G401 (cell line): ENCODE results near the gene SHOC2. TPM values are rescaled to one million over a fixed set of nuclear protein-coding genes. Genes with fewer than 3 reads are reported as not detected.

Source experiments
- DNase-seq: peaks from one replicate; pipeline ENCODE4 v3.0.0-alpha.2; 2015; ENCODE audit warnings: low spot score
- in situ Hi-C: cut with HindIII; loops from 2 replicates; pipeline ENCODE4 v1.10.0; 2016; ENCODE audit warnings: low sequenced_read_pairs, mixed read lengths
- total RNA-seq: library from RNA; depleted of rRNA; stranded (reverse); fragments of >200 nt; shearing (Covaris generic); gene quantifications from 2 replicates; pipeline ENCODE4 v1.2.3, GENCODE V29; 2014

Gene SHOC2
- total RNA-seq, 1 experiment from 2014 or later = 14.2 TPM

DNA sequence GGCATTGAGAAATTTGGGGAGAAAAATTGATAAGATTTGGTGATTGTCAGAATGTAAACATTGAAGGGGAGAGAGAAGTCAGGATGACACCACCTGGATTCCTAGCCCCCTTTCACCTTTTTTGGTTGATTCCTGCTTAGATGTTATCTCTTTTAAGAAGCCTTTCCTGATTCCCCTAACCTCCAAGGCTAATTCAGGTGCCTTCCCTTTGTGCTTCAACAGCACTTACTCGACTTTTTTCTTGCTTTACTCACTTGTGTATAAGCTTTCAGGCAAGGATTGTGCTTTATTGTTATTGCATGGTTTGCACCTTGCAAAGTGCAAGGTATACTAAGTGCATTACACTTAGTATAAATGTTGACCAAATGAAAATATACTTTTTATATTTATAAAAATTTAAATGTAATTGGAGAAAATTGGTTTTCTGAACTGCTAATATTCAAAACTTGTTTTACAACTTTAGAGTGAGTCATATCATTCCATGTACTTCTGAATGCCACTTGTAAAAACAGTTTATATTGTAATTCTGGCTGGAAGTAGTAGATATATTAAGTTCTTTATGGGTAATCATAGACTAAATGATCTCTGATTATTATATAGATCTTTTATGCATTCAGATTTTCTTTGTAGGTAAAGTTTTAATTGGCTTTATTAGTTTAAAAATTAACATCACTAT, 13.2 kb downstream of the SHOC2 start:
- in situ Hi-C loops = no loop called here

DNA sequence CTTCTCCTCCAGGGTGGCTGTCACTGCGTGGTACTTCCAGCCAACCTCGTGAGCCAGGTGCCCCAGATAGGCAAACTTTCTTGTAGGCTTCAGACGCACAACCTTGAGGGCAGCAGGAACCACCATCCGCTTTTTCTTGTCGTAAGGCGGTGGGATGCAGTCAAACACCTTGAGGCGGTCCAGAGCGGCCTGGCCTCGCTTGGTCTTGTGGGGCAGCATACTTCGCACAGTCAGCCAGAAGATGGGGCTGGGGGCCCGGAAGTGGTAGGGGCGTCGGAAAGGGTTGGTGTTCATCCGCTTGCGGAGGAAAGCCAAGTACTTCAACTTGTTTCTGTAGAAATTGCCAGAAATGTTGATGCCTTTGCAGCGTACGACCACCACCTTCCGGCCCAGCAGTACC, 17.4 kb downstream of the SHOC2 start:
- in situ Hi-C loops = no loop called here
- DNase-seq = no peak

More for the DNA sequence above, 13.2 kb downstream of the SHOC2 start:
- no peak for DNase-seq

DNA sequence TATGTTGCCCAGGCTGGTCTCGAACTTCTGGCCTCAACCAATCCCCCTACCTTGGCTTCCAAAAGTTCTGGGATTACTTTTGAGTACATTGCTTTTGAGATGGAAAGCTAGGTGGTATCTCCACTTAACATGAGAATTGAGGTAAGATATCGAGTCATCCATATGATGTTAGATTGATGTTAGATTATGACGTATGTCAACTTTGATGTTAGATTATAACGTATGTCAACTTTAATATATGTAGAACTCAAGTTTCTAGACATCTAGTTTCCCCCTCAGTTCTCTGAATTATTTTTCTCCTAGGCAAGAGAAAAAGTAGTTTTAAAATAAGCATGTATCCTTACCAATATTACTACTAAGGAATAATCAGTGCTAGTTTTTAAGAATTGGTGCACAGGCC, 20.0 kb downstream of the SHOC2 start:
- in situ Hi-C loops = no loop called here
- no peak for DNase-seq

DNA sequence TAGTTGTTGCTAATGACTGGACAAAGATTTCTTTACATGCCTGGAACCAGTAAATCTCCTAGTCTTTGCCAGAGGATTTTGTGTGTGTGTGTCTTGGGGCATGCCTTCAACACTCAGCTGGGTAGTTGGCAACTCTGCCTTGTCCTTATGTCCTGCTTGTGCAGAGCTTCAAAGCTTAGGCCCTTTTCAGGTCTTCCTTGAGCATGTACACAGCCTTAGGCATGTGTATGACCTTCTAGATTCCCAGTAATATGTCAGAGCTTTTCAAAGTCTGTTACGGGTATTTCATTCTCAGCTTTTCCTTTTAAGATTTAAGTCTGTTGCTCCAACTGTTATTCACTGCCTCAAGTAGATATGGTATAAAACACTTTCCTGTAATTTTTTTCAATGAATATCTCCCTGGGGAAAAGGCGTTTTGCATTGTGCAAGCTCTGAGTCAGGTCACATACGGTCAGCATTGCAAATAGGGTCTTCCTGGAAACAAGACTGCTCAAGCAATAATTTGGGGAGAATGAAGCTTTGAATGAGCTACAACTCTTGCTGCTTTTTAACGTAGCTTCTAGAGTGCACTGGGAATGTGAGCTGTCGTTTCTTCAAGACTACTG, 25.5 kb downstream of the SHOC2 start:
- DNase-seq = no peak
- in situ Hi-C loops = no loop called here

DNA sequence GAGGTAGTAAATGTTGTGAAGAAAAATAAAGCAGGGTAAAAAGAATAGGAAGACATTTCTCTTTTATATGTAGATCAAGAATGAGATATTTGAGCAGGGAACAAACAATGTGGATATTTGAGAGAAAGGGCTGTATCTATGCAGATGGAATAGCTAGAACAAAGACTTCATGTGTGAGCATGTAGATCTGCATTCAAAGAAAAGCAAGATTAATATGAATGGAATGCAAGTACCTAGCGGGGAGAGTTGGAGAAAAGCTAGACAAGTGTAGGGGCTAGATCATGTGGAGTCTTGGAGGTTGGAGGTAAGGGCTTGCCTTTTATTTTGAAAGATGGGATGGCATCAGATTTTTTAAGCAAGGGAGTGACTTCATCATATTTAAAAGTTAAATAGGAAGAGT, 27.1 kb downstream of the SHOC2 start:
- no peak for DNase-seq
- in situ Hi-C loops = no loop called here

DNA sequence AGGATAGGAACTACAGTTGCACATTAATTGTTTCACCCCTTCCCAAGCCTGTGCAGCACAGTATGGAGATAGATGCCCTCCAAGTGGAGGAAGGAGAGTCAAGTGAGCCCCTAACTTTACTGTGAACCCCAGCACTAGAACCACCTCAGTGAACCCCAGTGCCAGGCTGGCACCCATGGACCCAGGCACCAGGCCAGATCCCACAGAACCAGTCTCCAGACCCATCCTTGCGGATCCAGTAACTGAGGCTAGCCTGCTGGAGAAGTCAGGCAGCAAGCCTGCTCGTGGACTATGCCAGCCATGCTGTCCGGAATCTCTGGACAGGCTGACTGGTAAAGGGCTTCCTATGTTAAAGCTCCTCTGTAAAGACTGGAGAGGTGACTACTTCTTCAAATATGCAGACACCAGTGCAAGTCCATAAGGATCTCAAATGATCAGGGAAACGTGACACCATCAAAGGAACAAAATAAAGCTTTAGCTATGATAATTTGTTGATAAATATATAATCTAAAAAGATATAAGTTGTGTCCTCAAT, 27.7 kb downstream of the SHOC2 start:
- no peak for DNase-seq
- in situ Hi-C loops = no loop called here

DNA sequence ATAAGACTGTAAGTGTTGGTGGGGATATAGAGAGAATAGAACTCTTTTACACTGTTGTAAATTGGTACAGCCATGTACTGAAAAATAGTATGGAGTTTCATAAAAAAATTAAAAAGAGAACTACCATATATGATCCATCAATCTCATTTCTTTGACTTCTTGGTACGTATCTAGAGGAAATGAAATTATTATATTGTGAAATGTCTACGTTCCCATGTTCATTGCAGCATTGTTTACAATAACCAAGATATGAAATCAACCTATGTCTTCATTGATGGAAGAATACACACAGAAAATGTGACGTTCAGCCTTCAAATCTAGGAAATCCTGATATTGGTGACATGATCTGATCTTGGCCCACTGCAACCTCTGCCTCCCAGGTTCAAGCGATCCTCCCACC, 32.0 kb downstream of the SHOC2 start:
- in situ Hi-C loops = no loop called here
- no peak for DNase-seq

DNA sequence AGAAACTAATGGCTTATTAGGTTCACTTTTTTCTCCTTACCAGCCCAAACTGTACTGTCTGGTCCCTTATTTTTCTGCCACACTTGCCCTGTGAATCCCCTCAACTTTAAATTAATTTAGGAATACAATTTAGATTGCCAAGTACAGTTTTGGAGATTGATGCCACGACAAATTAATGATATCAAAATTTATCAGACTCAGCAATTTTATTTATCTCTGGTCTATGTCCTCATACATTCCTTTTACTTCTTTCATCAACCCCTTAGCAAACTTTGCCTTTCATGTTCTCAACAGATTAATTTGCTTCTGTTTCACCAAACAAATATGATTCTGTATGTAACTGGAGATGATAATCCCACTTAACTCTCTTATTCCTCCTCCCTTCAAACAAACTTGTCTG, 38.2 kb downstream of the SHOC2 start:
- DNase-seq = no peak
- in situ Hi-C loops = no loop called here

DNA sequence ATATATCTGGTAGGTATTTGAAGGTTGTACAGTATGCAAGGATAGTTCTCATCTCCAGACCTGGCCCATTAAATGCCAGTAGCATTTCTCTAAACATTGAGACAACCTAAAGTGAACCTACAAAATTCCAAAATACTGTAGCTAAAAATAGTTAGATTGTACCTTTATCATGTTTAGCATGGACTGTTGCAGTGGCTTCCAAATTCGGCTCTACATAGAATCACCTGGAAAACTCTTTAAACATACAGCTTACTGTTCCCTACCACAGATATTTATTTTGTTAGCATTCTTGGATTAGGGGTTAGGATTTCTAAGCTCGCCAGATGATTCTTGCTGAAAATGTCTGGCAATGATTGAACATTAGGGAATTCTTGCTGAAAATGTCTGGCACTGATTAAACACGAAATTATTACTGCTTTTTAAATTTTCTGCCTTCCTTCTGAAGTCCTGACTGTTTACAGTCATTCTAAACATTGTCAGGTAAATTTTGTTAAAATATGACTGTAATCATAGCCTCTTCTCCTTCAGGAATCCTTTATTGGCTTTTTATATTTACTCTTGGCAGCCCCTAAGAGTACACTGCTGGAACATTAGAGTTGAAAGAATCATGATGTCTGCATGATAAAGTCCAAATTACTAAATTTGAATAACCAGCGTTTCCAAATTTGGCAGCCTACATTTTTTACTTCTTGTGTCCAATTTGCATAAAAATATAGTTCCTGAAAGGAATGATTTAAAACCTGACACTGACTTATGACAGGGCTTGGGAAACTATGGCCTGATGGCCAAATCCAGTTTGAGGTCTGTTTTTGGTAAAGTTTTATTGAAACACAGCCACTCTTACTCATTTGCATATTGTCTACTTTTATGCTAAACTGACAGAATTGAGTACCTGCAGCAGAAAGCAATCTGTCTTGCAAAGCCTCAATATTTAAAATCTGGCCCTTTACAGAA, 40.3 kb downstream of the SHOC2 start:
- peak; percentile 29 for DNase-seq
- in situ Hi-C loops = no loop called here

DNA sequence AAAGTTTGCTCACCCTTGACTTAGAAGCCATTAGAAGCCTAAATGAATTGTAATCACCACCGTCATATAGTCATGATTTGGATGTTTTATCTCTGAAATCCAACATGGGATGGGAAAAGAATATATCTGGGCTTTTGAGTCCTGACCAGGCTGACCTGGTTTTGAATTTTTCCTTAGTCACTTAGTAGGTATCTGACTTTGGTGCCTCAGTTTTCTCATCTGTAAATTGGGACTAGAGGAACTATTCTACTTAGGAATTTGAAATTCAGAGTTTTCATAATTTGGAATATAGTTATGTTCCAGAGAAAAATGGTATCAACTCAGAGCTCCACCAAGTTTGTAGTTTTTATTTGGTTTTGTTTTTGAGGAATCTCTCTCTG, 40.9 kb downstream of the SHOC2 start:
- in situ Hi-C loops = no loop called here
- no peak for DNase-seq

DNA sequence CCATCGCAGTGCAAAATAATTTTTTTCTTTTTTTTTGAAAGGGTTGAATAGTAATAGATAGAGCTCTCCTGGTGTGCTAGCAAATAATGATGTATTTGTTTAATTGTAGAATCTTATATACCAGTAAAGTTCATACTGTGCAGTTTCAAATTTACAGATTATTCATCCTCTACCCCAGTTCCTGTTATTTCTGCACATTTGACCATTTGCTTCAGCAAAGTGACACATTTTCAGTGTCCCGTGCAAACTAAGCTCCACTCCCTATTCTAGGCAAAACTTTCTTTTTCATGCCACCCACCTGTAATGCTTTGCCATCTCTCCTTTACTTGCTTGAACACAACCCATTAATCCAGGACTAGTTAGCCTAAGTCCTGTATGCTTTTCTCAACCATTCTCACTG, 43.0 kb downstream of the SHOC2 start:
- in situ Hi-C loops = no loop called here
- no peak for DNase-seq

DNA sequence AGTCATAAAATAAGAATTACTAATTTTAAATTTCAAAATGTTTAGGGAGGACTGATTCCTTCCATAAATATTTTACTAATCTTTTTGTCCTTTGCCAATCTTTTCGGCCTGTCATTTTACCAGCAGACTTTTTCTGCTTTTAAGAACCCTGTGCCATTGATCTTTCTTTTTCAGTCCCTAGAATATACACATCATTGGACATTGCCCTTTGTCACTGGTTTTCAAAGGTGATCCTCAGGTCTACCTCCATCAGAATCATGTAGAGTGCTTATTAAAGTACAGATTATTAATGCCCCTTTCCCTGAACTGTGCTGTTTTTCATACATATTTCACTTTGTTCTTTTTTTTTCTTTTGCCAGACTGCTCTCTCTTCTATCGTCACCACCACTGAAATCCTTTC, 43.8 kb downstream of the SHOC2 start:
- DNase-seq = no peak
- in situ Hi-C loops = no loop called here

DNA sequence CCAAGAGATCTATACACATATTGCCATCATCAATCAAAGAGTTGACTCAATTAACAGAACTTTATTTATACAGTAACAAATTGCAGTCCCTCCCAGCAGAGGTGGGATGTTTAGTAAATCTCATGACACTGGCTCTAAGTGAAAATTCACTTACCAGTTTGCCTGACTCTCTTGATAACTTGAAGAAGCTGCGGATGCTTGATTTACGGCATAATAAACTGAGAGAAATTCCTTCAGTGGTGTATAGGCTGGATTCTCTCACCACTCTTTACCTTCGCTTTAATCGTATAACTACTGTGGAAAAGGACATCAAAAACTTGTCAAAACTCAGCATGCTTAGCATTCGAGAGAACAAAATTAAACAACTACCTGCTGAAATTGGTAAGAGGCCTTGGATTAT, 45.3 kb downstream of the SHOC2 start:
- in situ Hi-C loops = no loop called here
- no peak for DNase-seq

DNA sequence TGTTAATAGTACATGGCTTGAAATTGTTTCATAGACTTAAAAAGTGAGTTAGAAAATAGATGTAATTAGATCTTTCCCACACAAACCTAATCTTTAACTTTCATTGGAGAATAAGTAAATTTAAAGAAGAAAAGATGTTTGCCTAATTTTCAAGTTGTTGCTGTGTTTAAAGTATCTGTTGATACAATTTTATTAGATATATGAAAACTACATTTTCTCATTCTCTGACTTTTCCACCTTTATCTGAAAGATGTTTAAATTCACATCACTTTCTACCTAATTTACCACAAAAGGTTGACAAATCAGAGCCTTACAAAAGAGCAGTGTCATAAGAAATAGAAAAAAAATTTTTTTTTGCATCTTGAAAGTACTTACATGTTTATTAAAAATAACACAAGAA, 45.8 kb downstream of the SHOC2 start:
- no peak for DNase-seq
- in situ Hi-C loops = no loop called here

DNA sequence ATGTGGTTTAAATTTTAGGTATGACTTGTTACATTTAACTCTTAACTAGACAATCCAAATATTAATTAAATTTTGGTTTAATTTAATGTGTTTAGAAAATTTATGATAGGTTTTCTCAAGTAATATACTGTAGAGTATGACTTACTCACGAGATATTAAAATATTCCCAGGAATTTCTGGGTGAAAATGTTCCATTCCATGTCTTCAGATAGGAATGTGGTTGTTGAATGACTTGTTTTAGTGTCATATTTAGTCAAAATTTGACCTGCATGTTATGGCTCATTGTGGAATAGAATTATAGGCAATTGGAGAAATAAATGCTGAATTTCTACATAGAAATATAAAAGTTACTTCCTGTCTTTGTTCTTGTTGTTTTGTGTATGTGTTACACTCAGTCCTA, 46.7 kb downstream of the SHOC2 start:
- in situ Hi-C loops = no loop called here
- no peak for DNase-seq

DNA sequence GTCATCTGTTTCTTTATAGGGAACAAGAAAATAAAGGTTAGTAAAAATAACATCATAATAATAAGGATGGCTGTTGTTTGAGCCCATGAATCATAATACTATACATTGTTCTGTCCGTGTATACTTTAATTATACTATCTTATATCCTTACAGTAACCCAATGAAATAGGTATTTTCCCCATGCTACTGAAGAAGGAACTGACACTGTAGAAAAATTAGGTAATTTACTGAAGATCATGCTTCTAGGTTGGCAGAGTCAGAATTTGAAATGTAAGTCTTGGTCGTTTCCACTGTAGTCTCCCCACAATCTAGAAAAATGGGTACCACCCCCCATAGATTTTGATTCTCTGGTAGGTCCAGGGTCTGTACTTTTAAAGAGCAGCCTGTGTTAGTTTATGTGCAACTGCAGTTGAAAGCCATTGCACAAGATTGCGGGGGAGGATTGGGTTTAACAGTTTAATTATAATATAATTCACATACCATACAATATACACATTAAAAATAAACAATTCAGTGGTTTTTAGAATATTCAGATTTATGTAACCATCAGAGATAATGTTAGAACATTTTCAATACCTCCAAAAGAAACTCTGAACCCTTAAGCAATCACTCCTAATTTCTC, 47.7 kb downstream of the SHOC2 start:
- DNase-seq = no peak
- in situ Hi-C loops = no loop called here

DNA sequence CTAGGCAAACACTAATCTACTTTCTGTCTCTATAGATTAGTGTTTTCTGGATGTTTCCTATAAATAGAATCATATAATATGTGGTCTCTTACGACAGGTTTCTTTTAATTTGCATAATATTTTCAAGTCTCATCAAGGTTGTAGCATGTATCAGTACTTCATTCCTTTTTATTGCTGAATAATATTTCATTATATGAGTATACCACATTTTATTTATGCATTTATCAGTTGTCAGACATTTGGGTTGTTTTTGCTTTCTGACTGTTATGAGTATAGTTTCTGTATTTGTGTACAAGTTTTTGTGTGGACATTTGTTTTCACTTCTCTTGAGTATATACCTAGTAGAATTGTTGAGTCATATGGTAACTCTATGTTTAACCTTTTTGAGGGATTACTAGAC, 48.2 kb downstream of the SHOC2 start:
- in situ Hi-C loops = no loop called here
- no peak for DNase-seq

DNA sequence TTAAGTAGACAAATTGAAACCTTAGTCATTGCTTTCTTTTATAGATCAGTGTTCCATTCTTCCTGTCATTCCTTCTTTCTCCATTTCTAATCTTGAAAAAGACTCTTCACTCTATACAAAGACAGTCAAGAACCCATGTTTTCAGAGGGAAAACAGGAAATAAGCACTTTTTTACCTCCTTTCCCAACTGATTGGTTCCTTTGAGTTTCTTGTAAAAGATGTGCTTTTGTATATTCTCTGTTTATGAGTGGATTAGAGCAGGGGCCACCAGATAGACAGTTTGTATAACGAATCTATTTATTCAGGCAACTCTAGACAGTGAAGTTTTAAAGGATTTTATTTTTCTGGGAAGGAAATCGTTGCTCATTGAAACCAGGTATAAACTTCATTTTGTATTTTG, 49.8 kb downstream of the SHOC2 start:
- no peak for DNase-seq
- in situ Hi-C loops = no loop called here

DNA sequence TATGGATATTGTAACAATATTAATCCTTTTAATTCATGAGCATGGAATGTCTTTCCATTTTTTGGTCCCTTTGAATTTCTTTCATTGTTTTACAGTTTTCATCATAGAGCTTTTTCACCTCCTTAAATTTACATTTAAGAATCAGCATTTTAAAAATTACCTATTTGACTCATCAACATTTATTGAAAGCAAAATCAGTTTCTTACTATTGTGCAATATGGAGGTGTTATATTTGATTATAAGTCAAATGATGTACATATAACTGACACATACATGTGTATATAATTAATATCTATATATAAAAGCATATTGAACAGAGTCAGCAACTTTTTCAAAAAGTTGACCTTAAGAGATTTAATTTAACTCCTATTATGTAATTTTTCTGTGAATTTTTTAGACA, 52.2 kb downstream of the SHOC2 start:
- in situ Hi-C loops = no loop called here
- no peak for DNase-seq
